ENCODE data around the gene TNNT2. TPM values are rescaled to one million over a fixed set of nuclear protein-coding genes. Genes with fewer than 3 reads are reported as not detected.

Gene TNNT2
- total and polyA plus RNA-seq, 2 of the 4 experiments (the other 2 are of a cell fraction) = 0.18 to 1.2 TPM

- BruUV-seq (replicated peaks) = no TSS peak
- Histone ChIP-seq H2AK5ac (ENCODE audit: low read depth, low read length) (no peak overlapping the region), H4K91ac (ENCODE audit: insufficient read depth, low read depth, low read length) (no peak overlapping the region), H3K79me1 (ENCODE audit: low read depth in 1 of 2, low read length in 2 of 2) (no peaks in the 10 kb centered on the region), H2AFZ (replicated peaks; ENCODE audit: low read length, poor library complexity) (no peak overlapping the region), H3K9me3 (ENCODE audit: control insufficient read depth, insufficient read depth, low read length) (no peaks in the 10 kb centered on the region; the same call in 1 of the 2 replicates), H3K27me3 (ENCODE audit: control insufficient read depth, insufficient read depth, low read length) (peaks cover 61% of the 10 kb centered on the region), H3K18ac (ENCODE audit: low read depth, low read length) (no peak overlapping the region), H4K5ac (ENCODE audit: low read depth, low read length) (no peak overlapping the region), H3K4ac (ENCODE audit: low read depth, low read length) (no peak overlapping the region), H2BK120ac (ENCODE audit: low read depth, low read length) (no peak overlapping the region), H3K9me1 (ENCODE audit: insufficient read depth, low read length) (no peaks in the 10 kb centered on the region), H4K8ac (ENCODE audit: low read depth in 2 of 2, low read length in 2 of 2) (no peak overlapping the region), H2AK9ac (replicated peaks; ENCODE audit: low read depth, low read length, poor library complexity) (no peak overlapping the region), H2BK20ac (ENCODE audit: low read depth, low read length) (no peak overlapping the region), H3K4me1 (ENCODE audit: control insufficient read depth, insufficient read depth, low read length) (peaks cover 4% of the 10 kb centered on the region), H4K20me1 (ENCODE audit: insufficient read depth, low read length) (no peaks in the 10 kb centered on the region), H3K14ac (replicated peaks; ENCODE audit: low read depth, low read length) (no peak overlapping the region), H3K56ac (ENCODE audit: extremely low read depth, insufficient read depth, low read length) (no peak overlapping the region), H2BK5ac (ENCODE audit: low read depth, low read length, poor library complexity, severe bottlenecking) (no peak overlapping the region), H2BK15ac (ENCODE audit: low read depth, low read length) (no peak overlapping the region), H3K9ac (ENCODE audit: low read depth, low read length) (no peak overlapping the region), H3K27ac (ENCODE audit: insufficient read depth, low read length) (no peak overlapping the region), H3K4me2 (ENCODE audit: low read depth, low read length) (no peak overlapping the region), H3K4me3 (ENCODE audit: insufficient read depth, low read depth, low read length) (no peak overlapping the region), H3K36me3 (ENCODE audit: control insufficient read depth, insufficient read depth, low read length) (no peaks in the 10 kb centered on the region), H3K23ac (ENCODE audit: low read depth, low read length) (no peak overlapping the region)
- ATAC-seq (ENCODE audit: low read depth) (no peak), DNase-seq (no peak)
- no peak for TF ChIP-seq ELK1 (IDR thresholded peaks at IDR 0.05; ENCODE audit: borderline replicate concordance, low read depth, low read length)
- no peak for TF ChIP-seq RFX5 (IDR thresholded peaks at IDR 0.05; ENCODE audit: low read depth, low read length)
- TF ChIP-seq NFE2L2 (IDR thresholded peaks at IDR 0.05; ENCODE audit: low read depth, low read length) = no peak
- TF ChIP-seq FOS (IDR thresholded peaks at IDR 0.05; ENCODE audit: low read depth, low read length) = no peak
- dilution Hi-C loops (cut with HindIII; ENCODE audit: low sequenced_read_pairs, unreplicated experiment) = no loop called here
- ChIA-PET CTCF (no interaction called here), POLR2A (ENCODE audit: unreplicated experiment) (no interaction called here)
- intact Hi-C loops (cut with micrococcal nuclease) = no loop called here
- no CpG with 5 or more reads among the region's 10 CpGs for WGBS, 2 experiments (ENCODE audit: extremely low coverage in 2 of 2, insufficient read length in 1 of 2)
- in situ Hi-C loops (cut with MboI; ENCODE audit: low sequenced_read_pairs) = no loop called here
Measured at GRCh38 chr1:201332616-201333335, 44.7 kb downstream of the TNNT2 start.

Measured in IMR-90 (cell line).